GM12864 (cell line): ENCODE measurements around the gene PNMT.

Experiments used
- DNase-seq: peaks from one replicate; pipeline ENCODE4 v3.0.0-alpha.2; 2011; ENCODE audit warnings: low read depth
- H3K4me3 ChIP-seq: 2 replicates; pipeline ENCODE4 v1.5.1; 2011; ENCODE audit warnings: mild to moderate bottlenecking, low read depth, low read length, control low read depth
- TF ChIP-seq, protein P1 (sequence below): IDR thresholded peaks from 2 replicates; pipeline ENCODE4 v1.5.1; 2011; ENCODE audit warnings: low read depth, mild to moderate bottlenecking, moderate library complexity, low read length, control low read depth, inconsistent platforms; ENCODE audit errors: missing control alignments

Gene PNMT, protein sequence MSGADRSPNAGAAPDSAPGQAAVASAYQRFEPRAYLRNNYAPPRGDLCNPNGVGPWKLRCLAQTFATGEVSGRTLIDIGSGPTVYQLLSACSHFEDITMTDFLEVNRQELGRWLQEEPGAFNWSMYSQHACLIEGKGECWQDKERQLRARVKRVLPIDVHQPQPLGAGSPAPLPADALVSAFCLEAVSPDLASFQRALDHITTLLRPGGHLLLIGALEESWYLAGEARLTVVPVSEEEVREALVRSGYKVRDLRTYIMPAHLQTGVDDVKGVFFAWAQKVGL

DNA sequence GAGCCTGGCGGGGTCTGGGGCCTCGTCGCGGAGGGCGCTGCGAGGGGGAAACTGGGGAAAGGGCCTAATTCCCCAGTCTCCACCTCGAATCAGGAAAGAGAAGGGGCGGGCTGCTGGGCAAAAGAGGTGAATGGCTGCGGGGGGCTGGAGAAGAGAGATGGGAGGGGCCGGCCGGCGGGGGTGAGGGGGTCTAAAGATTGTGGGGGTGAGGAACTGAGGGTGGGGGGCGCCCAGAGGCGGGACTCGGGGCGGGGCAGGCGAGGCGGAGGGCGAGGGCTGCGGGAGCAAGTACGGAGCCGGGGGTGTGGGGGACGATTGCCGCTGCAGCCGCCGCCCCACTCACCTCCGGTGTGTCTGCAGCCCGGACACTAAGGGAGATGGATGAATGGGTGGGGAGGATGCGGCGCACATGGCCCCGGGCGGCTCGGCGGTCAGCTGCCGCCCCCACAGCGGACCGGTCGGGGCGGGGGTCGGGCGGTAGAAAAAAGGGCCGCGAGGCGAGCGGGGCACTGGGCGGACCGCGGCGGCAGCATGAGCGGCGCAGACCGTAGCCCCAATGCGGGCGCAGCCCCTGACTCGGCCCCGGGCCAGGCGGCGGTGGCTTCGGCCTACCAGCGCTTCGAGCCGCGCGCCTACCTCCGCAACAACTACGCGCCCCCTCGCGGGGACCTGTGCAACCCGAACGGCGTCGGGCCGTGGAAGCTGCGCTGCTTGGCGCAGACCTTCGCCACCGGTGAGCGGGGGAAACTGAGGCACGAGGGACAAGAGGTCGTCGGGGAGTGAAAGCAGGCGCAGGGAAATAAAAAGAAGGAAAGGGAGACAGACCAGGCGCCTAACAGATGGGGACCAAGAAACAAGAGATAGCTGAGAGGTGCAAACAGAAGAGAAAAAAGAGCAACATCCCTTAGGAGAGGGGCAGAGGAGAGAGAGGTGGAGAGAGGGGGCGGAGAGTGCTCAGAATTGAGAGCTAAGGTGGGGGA lies at the start of gene PNMT:
Gene PNMT (plus strand): TSS at position 509 of the 980 bp plus-strand sequence. CDS start 23 bp downstream, at position 532.
- no peak for DNase-seq
- H3K4me3 ChIP-seq: peak within 1 kb of the TSS; percentile 17; the same call in 1 of the 2 replicates
- TF ChIP-seq, protein P1, sequence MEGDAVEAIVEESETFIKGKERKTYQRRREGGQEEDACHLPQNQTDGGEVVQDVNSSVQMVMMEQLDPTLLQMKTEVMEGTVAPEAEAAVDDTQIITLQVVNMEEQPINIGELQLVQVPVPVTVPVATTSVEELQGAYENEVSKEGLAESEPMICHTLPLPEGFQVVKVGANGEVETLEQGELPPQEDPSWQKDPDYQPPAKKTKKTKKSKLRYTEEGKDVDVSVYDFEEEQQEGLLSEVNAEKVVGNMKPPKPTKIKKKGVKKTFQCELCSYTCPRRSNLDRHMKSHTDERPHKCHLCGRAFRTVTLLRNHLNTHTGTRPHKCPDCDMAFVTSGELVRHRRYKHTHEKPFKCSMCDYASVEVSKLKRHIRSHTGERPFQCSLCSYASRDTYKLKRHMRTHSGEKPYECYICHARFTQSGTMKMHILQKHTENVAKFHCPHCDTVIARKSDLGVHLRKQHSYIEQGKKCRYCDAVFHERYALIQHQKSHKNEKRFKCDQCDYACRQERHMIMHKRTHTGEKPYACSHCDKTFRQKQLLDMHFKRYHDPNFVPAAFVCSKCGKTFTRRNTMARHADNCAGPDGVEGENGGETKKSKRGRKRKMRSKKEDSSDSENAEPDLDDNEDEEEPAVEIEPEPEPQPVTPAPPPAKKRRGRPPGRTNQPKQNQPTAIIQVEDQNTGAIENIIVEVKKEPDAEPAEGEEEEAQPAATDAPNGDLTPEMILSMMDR: peak; percentile 69

DNA sequence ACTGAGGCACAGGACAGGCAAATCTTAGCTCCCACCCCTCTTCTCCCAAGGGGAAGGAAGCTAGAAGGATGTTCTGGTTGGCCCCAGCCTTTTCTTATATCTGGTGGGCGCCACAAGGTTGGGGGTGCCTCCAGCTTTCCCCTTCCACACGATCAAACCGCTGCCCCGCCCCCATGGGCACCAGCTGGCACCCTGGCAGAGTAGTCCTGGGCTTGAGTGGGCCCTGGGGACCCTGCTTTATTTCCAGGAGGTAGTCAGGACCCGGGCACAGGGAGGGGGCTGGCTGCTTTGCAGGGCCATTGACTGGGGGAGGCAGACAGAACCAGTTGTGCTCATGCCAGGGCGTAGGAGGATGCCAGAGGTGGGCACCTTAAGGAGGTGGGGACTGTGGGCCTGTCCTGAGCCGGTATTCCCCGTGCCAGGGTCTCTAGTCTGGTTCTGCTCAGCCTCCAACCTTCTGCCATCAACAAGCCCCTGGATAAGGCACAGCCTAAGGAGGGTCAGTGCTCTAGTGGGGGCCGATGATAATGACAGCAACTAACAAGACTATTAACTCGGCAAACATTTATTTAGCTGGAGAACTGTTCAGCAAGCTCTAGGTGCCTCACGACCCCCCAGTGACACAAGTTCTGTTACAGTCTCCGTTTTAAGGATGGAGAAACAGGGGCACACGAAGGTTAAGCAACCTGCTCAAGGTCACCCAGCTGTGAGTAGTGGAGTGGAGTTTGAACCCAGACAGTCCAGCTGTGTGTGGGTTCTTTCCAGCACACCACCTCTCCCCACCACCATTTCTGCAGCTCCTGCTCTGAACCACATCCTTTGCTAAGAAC lies 49.1 kb upstream of the PNMT start:
- TF ChIP-seq, protein P1: no peak
- no peak for DNase-seq
- H3K4me3 ChIP-seq: no peak overlapping the region

DNA sequence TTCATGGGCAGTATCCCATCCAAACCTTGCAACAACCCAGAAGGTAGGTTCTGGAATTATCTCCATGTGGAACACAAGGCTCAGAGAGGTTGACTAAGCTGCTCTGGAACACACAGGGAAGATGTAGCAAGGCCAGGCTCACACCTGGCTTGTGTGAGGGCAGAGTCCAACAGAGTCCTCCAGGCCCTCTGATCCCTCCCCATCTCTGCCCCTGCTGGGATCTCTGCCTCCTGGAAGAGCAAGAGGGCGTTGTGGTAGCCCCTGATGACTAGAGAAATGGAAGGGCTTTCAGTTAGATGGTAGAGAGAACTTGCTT lies 48.5 kb upstream of the PNMT start:
- TF ChIP-seq, protein P1: no peak
- no peak for DNase-seq
- H3K4me3 ChIP-seq: no peak overlapping the region

DNA sequence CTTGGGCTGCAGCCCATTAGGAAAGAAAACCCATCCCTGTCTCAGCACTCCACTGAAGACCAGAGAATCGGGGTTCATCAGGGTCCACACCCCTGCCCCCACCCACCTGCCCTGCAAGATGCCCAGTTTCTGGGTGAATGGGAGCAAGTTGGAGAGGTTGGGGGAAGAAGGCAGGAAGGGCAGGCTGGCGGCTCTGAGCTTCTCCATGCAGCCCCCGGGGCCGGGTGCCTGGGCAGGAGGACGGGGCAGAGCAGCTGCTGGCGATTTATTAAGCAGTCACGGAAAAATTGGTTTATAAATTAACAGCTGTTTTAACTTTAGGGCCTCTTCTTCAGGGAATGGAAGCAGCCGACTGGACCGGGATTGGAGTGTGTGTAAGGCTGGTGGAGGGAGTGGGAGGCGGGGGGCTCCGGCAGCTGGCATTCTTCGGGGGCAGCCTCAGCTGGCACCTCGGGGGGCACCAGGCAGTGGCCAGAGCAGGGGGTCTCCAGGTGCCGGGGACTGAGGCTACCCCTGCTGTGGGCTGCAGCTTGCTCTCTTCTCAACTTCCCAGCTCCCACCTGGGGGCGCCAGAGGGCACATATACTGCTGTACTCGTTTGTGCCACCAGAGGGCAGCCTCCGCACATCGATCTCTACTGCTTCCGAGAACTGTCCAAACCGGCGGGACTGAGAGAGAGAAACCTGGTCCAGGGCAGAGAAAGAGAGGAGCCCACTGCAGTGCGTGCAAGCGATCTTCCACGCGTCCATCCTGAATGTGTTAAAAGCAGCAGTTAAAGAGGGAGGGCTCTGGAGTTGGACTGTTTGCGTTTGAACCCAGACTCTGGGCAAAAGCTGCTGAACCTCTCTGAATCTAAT lies 46.5 kb upstream of the PNMT start:
- DNase-seq: no peak
- TF ChIP-seq, protein P1: peak; percentile 100
- peak overlapping the region; percentile 46 for H3K4me3 ChIP-seq

DNA sequence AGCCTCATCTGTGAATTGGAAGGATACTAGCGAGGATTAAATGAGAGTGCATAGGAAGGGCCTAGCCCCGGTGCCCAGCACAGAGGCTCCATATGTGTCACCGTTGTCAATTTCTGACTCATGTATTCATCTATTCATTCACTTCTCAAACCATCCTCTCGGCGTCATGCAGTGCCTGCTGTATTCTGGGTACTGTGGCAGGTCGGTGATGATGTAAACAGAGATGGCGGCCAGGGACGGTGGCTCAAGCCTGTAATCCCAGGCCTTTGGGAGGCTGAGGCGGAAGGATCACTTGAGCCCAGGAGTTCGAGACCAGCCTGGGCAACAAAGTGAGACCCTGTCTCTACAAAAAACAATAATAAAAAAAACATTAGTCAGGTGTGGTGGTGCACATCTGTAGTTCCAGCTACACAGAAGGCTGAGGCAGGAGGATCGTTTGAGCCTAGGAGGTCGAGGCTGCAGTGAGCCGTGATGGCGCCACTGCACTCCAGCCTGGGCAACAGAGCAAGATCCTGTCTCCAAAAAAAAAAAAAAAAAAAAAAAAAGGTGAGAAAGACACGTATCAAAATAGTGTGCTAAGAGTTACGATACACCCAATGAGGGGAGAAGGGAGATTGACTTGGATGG lies 45.8 kb upstream of the PNMT start:
- TF ChIP-seq, protein P1: no peak
- H3K4me3 ChIP-seq: peak overlapping the region; percentile 46
- DNase-seq: no peak
